Measurements from ENCODE around the gene SLC2A13. TPM values are rescaled to one million over a fixed set of nuclear protein-coding genes. Genes with fewer than 3 reads are reported as not detected.

The SLC2A13 gene
- total RNA-seq, 2 donors from 2014 or later = 14.5 to 20.0 TPM

DNA sequence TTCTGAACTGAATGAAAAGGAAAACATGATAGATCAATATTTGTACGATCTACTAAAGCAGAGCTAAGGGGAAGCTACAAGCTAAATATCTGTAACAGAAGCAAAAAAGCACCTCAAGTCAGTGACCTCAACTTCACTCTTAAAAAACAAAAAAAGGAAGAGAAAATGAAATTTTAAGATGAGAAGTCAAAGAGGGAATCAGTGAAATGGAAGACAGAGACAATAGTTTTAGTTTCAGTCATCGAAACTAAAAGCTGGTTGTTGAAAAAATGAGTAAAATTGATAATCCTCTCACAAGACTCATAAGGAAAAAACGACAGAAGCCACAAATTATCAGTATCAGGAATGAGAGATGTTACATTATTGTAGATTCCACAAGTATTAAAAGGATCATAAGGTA lies 11.9 kb upstream of the SLC2A13 start:
- Histone ChIP-seq H3K27ac (no peak overlapping the region), H3K9me3 (no peaks in the 10 kb centered on the region), H3K4me3 (no peak overlapping the region), H3K27me3 (replicated peaks; ENCODE audit: insufficient read depth) (no peaks in the 10 kb centered on the region), H3K36me3 (no peaks in the 10 kb centered on the region), H3K4me1 (ENCODE audit: control insufficient read depth in 1 of 2, low read depth in 2 of 2) (no peaks in the 10 kb centered on the region)
- ATAC-seq (ENCODE audit: insufficient number of reproducible peaks, low FRiP score, low read depth) (no peak), DNase-seq (ENCODE audit: low spot score) (no peak)
- TF ChIP-seq, protein P1, sequence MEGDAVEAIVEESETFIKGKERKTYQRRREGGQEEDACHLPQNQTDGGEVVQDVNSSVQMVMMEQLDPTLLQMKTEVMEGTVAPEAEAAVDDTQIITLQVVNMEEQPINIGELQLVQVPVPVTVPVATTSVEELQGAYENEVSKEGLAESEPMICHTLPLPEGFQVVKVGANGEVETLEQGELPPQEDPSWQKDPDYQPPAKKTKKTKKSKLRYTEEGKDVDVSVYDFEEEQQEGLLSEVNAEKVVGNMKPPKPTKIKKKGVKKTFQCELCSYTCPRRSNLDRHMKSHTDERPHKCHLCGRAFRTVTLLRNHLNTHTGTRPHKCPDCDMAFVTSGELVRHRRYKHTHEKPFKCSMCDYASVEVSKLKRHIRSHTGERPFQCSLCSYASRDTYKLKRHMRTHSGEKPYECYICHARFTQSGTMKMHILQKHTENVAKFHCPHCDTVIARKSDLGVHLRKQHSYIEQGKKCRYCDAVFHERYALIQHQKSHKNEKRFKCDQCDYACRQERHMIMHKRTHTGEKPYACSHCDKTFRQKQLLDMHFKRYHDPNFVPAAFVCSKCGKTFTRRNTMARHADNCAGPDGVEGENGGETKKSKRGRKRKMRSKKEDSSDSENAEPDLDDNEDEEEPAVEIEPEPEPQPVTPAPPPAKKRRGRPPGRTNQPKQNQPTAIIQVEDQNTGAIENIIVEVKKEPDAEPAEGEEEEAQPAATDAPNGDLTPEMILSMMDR (IDR thresholded peaks at IDR 0.05) = no peak

DNA sequence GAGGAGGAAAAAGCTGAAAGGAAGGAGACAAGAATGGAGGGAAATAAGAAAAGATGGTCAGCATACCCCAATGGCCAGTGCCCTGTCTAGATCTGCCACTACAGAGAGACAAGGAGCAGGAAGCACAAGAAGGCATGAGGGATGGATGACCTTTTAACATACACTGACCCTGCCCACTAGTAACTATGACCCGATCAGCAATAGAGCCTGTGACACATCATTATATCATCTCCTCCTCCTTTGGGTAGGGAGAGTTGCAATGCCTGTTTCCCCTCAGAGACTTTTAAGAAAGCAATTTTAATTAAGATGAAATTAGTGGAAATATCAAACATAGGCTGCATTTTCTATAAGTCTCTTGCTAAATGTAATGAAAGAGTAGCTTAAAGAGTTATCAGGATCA lies 4.7 kb upstream of the SLC2A13 start:
- Histone ChIP-seq H3K4me3 (no peak overlapping the region), H3K9me3 (no peaks in the 10 kb centered on the region)

DNA sequence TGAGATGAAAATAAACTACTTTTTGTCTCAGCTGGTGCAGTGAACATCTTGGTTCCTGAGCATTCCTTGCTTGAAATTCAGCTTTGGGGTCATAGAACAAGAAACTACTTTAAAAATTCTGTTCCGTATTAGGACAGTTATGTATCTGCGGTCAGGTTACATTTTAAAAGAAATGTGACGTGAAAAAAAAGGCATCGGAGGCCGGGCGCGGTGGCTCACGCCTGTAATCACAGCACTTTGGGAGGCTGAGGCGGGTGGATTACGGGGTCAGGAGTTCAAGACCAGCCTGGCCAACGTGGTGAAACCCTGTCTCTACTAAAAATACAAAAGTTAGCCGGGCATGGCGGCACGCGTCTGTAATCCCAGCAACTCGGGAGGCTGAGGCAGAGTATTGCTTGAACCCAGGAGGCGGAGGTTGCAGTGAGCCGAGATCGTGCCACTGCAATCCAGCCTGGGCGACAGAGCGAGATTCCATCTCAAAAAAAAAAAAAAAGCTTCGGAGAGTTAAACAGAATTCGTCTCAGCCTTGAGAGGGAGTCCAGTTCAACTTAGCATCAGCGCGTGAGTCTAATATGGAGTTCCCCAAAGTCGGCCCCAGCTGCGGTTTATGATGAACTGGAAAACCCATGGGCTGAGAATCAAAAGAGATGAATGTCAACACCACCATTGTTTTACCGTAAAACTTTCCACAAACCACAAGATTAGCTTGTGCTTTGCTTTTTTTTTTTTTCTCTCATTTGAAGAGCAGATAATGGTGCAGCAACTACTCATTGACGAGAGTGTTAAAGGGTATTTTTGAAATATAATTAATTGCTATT lies 2.1 kb upstream of the SLC2A13 start:
- Histone ChIP-seq H3K4me3 (peak overlapping the region; percentile 92), H3K9me3 (no peaks in the 10 kb centered on the region), H3K27me3 (replicated peaks; ENCODE audit: insufficient read depth) (no peaks in the 10 kb centered on the region), H3K4me1 (ENCODE audit: control insufficient read depth in 1 of 2, low read depth in 2 of 2) (peaks cover 7 to 25% of the 10 kb centered on the region in 2 donors), H3K27ac (no peak overlapping the region), H3K36me3 (no peaks in the 10 kb centered on the region)
- TF ChIP-seq, protein P1 (IDR thresholded peaks at IDR 0.05) = peak; percentile 27
- ATAC-seq (ENCODE audit: insufficient number of reproducible peaks, low FRiP score, low read depth) (no peak), DNase-seq (ENCODE audit: low spot score) (no peak)

More for the DNA sequence above, 4.7 kb upstream of the SLC2A13 start:
- DNase-seq (ENCODE audit: low spot score) = no peak
- TF ChIP-seq, protein P1 (IDR thresholded peaks at IDR 0.05) = no peak
- H3K27ac ChIP-seq = no peak overlapping the region
- peaks cover 0 to 7% of the 10 kb centered on the region in 2 donors for H3K4me1 ChIP-seq (ENCODE audit: control insufficient read depth in 1 of 2, low read depth in 2 of 2)
- no peak for ATAC-seq (ENCODE audit: insufficient number of reproducible peaks, low FRiP score, low read depth)
- no peaks in the 10 kb centered on the region for H3K36me3 ChIP-seq
- H3K27me3 ChIP-seq (replicated peaks; ENCODE audit: insufficient read depth) = no peaks in the 10 kb centered on the region

DNA sequence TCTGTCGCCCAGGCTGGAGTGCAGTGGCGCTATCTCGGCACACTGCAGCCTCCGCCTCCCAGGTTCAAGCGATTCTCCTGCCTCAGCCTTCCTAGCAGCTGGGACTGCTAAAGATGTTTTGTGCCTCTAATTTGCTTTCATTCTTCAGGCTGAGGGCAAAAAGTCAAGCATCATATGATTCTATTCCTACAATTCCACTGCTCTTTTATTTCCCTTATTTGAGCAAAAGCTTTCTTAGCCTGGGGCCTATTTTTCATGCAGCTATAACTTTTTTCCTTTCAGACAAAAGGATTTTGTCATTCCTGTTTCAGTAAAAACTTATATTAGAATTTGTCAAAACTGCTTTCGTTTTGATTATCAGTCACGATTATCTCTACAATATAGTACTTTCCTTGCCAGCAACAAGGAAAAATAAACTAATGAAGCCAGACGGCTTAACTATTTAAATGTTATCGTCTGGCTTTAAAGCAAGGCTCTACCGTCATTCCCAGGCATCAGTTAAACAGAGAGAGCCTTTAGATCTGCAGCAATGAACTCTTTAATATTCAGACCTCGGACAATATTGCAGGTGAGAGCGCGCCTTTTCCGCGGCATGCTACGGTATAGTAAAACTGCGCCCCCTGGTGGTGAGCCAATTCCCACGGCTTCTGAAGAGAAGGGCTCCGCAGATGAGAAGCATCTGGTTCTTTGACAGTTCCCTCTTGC lies 1.4 kb upstream of the SLC2A13 start:
- H3K4me1 ChIP-seq (ENCODE audit: control insufficient read depth in 1 of 2, low read depth in 2 of 2) = peaks cover 7 to 26% of the 10 kb centered on the region in 2 donors
- H3K27ac ChIP-seq = peak overlapping the region; percentile 81 to 85
- TF ChIP-seq, protein P1 (IDR thresholded peaks at IDR 0.05) = peak; percentile 95
- DNase-seq (ENCODE audit: low spot score) (peak; percentile 84), ATAC-seq (ENCODE audit: insufficient number of reproducible peaks, low FRiP score, low read depth) (peak; percentile 54)
- no peaks in the 10 kb centered on the region for H3K9me3 ChIP-seq
- peak overlapping the region; percentile 92 for H3K4me3 ChIP-seq
- no peaks in the 10 kb centered on the region for H3K36me3 ChIP-seq
- H3K27me3 ChIP-seq (replicated peaks; ENCODE audit: insufficient read depth) = no peaks in the 10 kb centered on the region

DNA sequence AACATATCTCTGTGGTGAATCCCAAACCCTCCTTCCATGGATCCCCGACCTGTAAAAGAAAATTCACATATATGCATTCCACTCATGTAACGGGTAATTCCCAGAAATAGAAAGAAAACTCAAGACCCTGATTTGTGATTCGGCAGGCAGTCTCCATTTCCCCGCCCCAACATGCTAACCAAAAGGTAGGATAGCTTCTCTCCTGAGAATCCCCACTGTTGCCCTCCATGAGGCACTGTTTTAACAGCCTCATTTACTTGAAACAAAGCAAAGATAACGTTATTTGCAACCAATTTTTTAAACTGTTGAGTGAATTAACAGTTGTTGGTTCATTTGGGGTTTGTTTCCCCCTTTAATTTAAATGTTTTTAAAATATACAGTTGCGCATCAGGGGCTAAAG lies 774 bp upstream of the SLC2A13 start:
- no peaks in the 10 kb centered on the region for H3K36me3 ChIP-seq
- H3K4me1 ChIP-seq (ENCODE audit: control insufficient read depth in 1 of 2, low read depth in 2 of 2) = peaks cover 7 to 26% of the 10 kb centered on the region in 2 donors
- H3K27ac ChIP-seq = peak overlapping the region; percentile 81 to 85
- TF ChIP-seq, protein P1 (IDR thresholded peaks at IDR 0.05) = no peak
- peak overlapping the region; percentile 92 for H3K4me3 ChIP-seq
- H3K9me3 ChIP-seq = no peaks in the 10 kb centered on the region
- ATAC-seq (ENCODE audit: insufficient number of reproducible peaks, low FRiP score, low read depth) (no peak), DNase-seq (ENCODE audit: low spot score) (no peak)
- no peaks in the 10 kb centered on the region for H3K27me3 ChIP-seq (replicated peaks; ENCODE audit: insufficient read depth)

All from thoracic aorta (tissue), 2 donors.